Gastrocnemius medialis (tissue), 4 donors: Measurements from ENCODE around the gene CRYBA1. TPM values are rescaled to one million over a fixed set of nuclear protein-coding genes. Genes with fewer than 3 reads are reported as not detected.

Experiments used
- ATAC-seq, 2 donors: fragments of 150-250 bp; one replicate each; pipeline ENCODE4 v1.9.1; 2016
- DNase-seq, 2 donors: peaks; one replicate each; pipeline ENCODE4 v3.0.0-alpha.2; 2019
- H3K27ac ChIP-seq, 4 donors: fragments of 200-600 bp; sonication (generic); 1 replicate in 1 of 4; 2 replicates in 3 of 4; pipeline ENCODE4 v1.5.1; 2016 to 2018; ENCODE audit warnings: mild to moderate bottlenecking in 2 of 4, moderate library complexity in 1 of 4
- H3K27me3 ChIP-seq, 3 donors: fragments of 200-600 bp; sonication (generic) in 2 of 3; 1 replicate in 1 of 3; 2 replicates in 2 of 3; pipeline versions ENCODE4 v1.5.1 to v1.6.0; 2016 to 2019; ENCODE audit warnings: mild to moderate bottlenecking in 1 of 3, moderate library complexity in 1 of 3
- H3K36me3 ChIP-seq, 2 donors: fragments of 200-600 bp; sonication (generic) in 1 of 2; one replicate each; pipeline ENCODE4 v1.5.1; 2017 to 2018
- H3K4me1 ChIP-seq, 2 donors: fragments of 200-600 bp; sonication (generic) in 1 of 2; one replicate each; pipeline ENCODE4 v1.5.1; 2016 to 2017; ENCODE audit warnings: mild to moderate bottlenecking in 2 of 2
- H3K4me3 ChIP-seq, 4 donors: fragments of 200-600 bp; sonication (generic) in 3 of 4; 1 replicate in 1 of 4; 2 replicates in 3 of 4; pipeline ENCODE4 v1.5.1; 2016 to 2019; ENCODE audit warnings: mild to moderate bottlenecking in 2 of 4
- H3K9me3 ChIP-seq, 3 donors: fragments of 200-600 bp; sonication (generic) in 2 of 3; 1 replicate in 1 of 3; 2 replicates in 2 of 3; pipeline ENCODE4 v1.5.1; 2016 to 2019
- POLR2A ChIP-seq, 2 donors: fragments of 450-650 bp; IDR thresholded peaks; one replicate each; pipeline ENCODE4 v1.6.1; 2017; ENCODE audit warnings: antibody characterized with exemption in 2 of 2, mild to moderate bottlenecking in 2 of 2, moderate library complexity in 2 of 2
- in situ Hi-C, 4 donors: fragments of 200-750 bp; cut with MboI; loops; one replicate each; pipeline versions ENCODE4 v1.15.0 to v1.8.0; 2017; ENCODE audit warnings: low sequenced_read_pairs in 4 of 4
- intact Hi-C: fragments of 100-400 bp; cut with DNase I; formaldehyde crosslinking; loops from one replicate; pipeline ENCODE4 v1.15.1; 2023; ENCODE audit warnings: low total_unique reads
- total RNA-seq, 4 donors: library from RNA; depleted of rRNA; stranded (reverse); fragments of >200 nt; gene quantifications; one replicate each; pipeline versions ENCODE4 v1.1.0 to v1.2.3, GENCODE V29; 2016
- TF ChIP-seq, protein P1 (sequence below), 5 experiments: fragments of 450-650 bp in 3 of 5; fragments of 200-600 bp in 2 of 5; sonication (generic) in 2 of 5; IDR thresholded peaks in 4 of 5; conservative IDR thresholded peaks in 1 of 5; 1 replicate in 4 of 5; 2 replicates in 1 of 5; pipeline ENCODE4 v1.5.1; 2016 to 2019; ENCODE audit warnings: antibody characterized with exemption in 5 of 5, mild to moderate bottlenecking in 3 of 5, moderate library complexity in 3 of 5

Gene CRYBA1
- total RNA-seq, 4 donors from 2014 or later, result not detected

GRCh38 chr17:29209073-29209472, 37.6 kb upstream of the CRYBA1 start:
- Histone ChIP-seq H3K36me3 (no peaks in the 10 kb centered on the region), H3K4me1 (no peaks in the 10 kb centered on the region), H3K27me3 (no peaks in the 10 kb centered on the region), H3K4me3 (no peak overlapping the region), H3K9me3 (no peaks in the 10 kb centered on the region), H3K27ac (no peak overlapping the region)
- TF ChIP-seq, protein P1, sequence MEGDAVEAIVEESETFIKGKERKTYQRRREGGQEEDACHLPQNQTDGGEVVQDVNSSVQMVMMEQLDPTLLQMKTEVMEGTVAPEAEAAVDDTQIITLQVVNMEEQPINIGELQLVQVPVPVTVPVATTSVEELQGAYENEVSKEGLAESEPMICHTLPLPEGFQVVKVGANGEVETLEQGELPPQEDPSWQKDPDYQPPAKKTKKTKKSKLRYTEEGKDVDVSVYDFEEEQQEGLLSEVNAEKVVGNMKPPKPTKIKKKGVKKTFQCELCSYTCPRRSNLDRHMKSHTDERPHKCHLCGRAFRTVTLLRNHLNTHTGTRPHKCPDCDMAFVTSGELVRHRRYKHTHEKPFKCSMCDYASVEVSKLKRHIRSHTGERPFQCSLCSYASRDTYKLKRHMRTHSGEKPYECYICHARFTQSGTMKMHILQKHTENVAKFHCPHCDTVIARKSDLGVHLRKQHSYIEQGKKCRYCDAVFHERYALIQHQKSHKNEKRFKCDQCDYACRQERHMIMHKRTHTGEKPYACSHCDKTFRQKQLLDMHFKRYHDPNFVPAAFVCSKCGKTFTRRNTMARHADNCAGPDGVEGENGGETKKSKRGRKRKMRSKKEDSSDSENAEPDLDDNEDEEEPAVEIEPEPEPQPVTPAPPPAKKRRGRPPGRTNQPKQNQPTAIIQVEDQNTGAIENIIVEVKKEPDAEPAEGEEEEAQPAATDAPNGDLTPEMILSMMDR (IDR thresholded peaks at IDR 0.05 in 4 of 5, conservative IDR thresholded peaks at IDR 0.05 in 1 of 5), result no peak
- TF ChIP-seq POLR2A (IDR thresholded peaks at IDR 0.05), result no peak
- ATAC-seq (no peak), DNase-seq (no peak)
- in situ Hi-C loops, result no loop called here
- intact Hi-C loops, result no loop called here

- Histone ChIP-seq H3K4me3 (no peak overlapping the region), H3K9me3 (no peaks in the 10 kb centered on the region), H3K27me3 (no peaks in the 10 kb centered on the region), H3K4me1 (peaks cover 0 to 4% of the 10 kb centered on the region in 2 donors), H3K36me3 (no peaks in the 10 kb centered on the region), H3K27ac (no peak overlapping the region)
- in situ Hi-C loops, result no loop called here
- no peak for DNase-seq
- ATAC-seq, result no peak
- TF ChIP-seq, protein P1 (IDR thresholded peaks at IDR 0.05 in 4 of 5, conservative IDR thresholded peaks at IDR 0.05 in 1 of 5), result no peak
- TF ChIP-seq POLR2A (IDR thresholded peaks at IDR 0.05), result no peak
- intact Hi-C loops, result no loop called here
These were observed 35.8 kb upstream of the CRYBA1 start for GRCh38 chr17:29210879-29211278.

- in situ Hi-C loops, result no loop called here
- Histone ChIP-seq H3K9me3 (no peaks in the 10 kb centered on the region), H3K36me3 (no peaks in the 10 kb centered on the region), H3K4me3 (no peak overlapping the region), H3K4me1 (peaks cover 0 to 4% of the 10 kb centered on the region in 2 donors), H3K27me3 (no peaks in the 10 kb centered on the region), H3K27ac (no peak overlapping the region)
- TF ChIP-seq, protein P1 (IDR thresholded peaks at IDR 0.05 in 4 of 5, conservative IDR thresholded peaks at IDR 0.05 in 1 of 5), result no peak
- TF ChIP-seq POLR2A (IDR thresholded peaks at IDR 0.05), result no peak
- no peak for DNase-seq
- intact Hi-C loops, result no loop called here
- ATAC-seq, result no peak
These were observed 34.5 kb upstream of the CRYBA1 start for GRCh38 chr17:29212094-29212631.

GRCh38 chr17:29212681-29213121, 34.0 kb upstream of the CRYBA1 start:
- H3K27ac ChIP-seq, result no peak overlapping the region
- H3K36me3 ChIP-seq, result no peaks in the 10 kb centered on the region
- no peaks in the 10 kb centered on the region for H3K9me3 ChIP-seq
- intact Hi-C loops (no loop called here), in situ Hi-C loops (no loop called here)
- TF ChIP-seq POLR2A (IDR thresholded peaks at IDR 0.05), result no peak
- TF ChIP-seq, protein P1 (IDR thresholded peaks at IDR 0.05 in 4 of 5, conservative IDR thresholded peaks at IDR 0.05 in 1 of 5), result no peak
- DNase-seq (no peak), ATAC-seq (no peak)
- H3K4me3 ChIP-seq, result no peak overlapping the region
- peaks cover 0 to 4% of the 10 kb centered on the region in 2 donors for H3K4me1 ChIP-seq
- no peaks in the 10 kb centered on the region for H3K27me3 ChIP-seq
